ENCODE results near the gene KCNQ4.

Gene KCNQ4

DNA sequence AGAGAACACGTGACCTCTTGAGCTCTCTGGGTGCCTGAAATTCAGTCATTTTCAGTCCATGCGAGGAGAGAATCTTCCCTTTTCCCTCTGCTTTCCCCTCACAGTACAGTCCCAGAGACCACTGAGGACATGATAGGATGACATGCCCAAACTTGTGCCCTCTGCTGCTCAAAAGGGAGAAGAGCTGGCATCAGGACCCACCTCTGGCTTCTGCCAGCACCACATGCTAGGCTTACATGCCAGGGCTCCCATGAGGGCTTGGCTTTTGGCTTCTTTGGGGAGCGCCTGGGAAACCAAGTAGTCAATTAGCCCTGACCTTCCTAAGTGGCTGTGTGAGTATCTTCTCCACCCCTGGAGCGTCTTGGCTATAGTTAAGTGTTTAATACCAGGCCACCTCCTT is 13.8 kb upstream of the KCNQ4 start:
- DNase-seq (ENCODE audit: low read depth), result no peak
- no peak overlapping the region for H3K4me3 ChIP-seq (ENCODE audit: low read length)
- TF ChIP-seq, protein P1, sequence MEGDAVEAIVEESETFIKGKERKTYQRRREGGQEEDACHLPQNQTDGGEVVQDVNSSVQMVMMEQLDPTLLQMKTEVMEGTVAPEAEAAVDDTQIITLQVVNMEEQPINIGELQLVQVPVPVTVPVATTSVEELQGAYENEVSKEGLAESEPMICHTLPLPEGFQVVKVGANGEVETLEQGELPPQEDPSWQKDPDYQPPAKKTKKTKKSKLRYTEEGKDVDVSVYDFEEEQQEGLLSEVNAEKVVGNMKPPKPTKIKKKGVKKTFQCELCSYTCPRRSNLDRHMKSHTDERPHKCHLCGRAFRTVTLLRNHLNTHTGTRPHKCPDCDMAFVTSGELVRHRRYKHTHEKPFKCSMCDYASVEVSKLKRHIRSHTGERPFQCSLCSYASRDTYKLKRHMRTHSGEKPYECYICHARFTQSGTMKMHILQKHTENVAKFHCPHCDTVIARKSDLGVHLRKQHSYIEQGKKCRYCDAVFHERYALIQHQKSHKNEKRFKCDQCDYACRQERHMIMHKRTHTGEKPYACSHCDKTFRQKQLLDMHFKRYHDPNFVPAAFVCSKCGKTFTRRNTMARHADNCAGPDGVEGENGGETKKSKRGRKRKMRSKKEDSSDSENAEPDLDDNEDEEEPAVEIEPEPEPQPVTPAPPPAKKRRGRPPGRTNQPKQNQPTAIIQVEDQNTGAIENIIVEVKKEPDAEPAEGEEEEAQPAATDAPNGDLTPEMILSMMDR (conservative IDR thresholded peaks at IDR 0.05; ENCODE audit: low read depth, low read length), result peak; percentile 26

DNA sequence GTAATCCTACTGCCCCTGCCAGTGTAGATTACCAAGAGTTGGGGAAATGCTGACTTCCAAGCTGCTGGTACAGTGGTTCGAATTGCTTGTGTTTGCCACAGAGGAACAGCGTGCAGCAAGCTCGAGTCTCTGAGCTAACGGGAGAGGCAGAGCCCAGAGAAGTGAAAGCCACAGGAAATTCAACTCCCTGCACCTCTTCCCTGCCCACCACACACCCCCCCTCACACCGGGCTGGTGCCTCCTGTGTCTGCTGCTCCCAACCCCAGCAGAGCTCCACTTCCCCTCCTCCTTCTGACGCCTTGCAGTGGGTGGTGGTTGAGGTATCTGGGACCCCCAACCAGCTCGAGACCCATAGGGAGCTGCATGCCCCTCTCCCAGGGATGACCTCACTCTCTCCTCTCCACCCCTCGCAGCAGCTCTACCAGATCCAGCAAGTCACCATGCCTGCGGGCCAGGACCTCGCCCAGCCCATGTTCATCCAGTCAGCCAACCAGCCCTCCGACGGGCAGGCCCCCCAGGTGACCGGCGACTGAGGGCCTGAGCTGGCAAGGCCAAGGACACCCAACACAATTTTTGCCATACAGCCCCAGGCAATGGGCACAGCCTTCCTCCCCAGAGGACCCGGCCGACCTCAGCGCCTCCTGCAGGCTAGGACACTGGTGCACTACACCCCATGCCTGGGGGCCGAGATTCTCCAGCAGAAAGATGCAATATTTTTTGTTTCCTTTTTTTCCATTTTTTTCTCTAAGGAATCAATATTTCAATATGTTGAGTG is 13.1 kb upstream of the KCNQ4 start:
- DNase-seq (ENCODE audit: low read depth), result no peak
- TF ChIP-seq, protein P1 (conservative IDR thresholded peaks at IDR 0.05; ENCODE audit: low read depth, low read length), result no peak
- H3K4me3 ChIP-seq (ENCODE audit: low read length), result no peak overlapping the region

DNA sequence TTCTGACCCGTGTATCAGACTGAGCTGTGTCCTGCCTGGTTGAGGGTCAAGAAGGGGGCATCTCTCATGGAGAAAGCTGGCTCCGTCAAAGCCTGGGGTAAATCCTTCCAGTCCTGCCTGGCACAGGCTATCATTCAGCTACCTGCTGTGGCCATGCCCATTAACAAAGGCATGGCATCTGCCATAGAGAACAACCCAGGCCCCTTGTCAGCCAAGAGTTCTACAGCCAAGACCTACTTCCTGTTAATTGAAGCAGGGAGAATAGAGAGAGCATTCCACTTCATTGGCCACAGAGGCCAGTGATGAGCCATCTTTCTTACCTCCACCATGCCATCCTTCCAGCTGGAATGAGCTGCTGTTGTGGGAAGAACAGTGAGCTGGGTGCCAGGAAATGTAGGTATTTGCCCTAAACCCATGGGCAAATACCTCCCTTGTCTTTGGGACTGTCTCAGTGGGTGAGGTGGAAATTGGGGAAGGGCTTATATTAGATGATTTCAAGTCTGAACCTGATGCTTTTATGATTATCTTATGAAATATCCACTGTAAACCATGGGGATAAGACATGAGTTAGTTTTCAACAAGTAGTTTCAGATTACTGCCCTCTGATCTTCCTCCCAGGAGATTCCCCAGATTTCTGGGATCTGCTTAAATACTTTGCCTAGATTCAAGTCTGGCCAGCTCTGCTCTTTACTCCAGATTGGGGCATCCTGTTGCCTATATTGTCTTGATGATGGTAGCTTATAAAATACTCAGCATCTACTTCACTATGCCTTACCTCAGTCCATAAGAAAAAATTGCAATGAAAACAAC is 11.2 kb upstream of the KCNQ4 start:
- no peak for DNase-seq (ENCODE audit: low read depth)
- no peak overlapping the region for H3K4me3 ChIP-seq (ENCODE audit: low read length)
- TF ChIP-seq, protein P1 (conservative IDR thresholded peaks at IDR 0.05; ENCODE audit: low read depth, low read length), result no peak

DNA sequence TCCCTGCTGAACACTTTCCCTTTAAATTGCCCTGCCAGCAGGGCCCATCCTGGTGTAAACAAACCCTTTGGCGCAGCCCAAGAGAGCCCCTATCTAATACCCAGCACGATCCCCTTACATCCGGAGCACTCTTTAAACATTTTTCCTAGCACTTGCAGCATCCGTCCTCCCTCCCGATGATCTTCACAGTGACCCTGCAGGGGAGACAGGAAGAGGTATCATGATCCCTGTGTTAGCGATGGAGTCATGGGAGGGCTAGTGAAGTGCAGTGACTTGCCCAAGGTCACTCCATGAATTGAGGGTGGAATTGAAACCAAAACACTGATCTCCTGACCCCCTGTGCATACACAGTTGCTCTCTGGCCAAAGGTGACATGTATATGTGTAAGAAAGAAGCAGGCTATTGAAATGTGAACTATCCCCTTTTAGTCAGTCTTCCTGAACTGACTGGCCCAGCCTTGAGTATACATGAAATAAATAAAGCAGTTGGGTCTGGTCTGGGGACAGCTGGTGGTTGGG is 9.8 kb upstream of the KCNQ4 start:
- no peak for DNase-seq (ENCODE audit: low read depth)
- TF ChIP-seq, protein P1 (conservative IDR thresholded peaks at IDR 0.05; ENCODE audit: low read depth, low read length), result no peak
- no peak overlapping the region for H3K4me3 ChIP-seq (ENCODE audit: low read length)

DNA sequence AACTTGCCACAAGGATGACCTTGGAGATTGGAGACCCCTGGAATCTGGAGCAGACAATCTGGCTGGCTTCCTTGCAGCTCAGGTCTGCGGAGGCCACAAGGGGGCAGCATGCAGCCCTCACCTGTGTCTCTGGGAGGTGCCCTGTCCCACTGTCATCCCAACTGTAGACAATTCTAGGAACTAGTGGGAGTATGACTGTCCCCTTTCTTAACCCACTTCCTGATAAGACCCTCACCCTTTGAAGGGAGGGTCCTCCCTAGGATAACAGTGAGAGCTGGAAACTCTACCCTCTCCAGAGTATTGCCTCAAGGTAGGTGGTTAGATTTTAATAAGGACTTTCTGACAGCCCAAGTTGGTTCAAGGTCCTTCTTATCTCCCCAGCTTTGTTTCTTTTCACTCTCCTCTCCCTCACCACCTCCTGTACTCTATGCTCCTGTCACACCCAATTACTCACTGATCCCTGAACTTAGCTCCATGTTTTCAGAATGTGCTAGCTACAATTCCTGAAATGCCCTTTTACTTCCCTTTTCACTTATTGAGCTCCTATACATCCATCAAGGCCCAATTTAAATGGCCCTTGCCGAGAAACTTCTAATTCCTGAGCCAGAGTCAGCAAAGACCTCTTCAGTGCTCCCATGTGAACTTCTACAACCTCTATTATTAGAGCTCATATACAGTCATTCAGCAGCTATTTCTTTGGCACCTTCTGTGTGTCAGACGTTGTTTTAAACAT is 9.2 kb upstream of the KCNQ4 start:
- no peak overlapping the region for H3K4me3 ChIP-seq (ENCODE audit: low read length)
- no peak for DNase-seq (ENCODE audit: low read depth)
- TF ChIP-seq, protein P1 (conservative IDR thresholded peaks at IDR 0.05; ENCODE audit: low read depth, low read length), result peak; percentile 94

DNA sequence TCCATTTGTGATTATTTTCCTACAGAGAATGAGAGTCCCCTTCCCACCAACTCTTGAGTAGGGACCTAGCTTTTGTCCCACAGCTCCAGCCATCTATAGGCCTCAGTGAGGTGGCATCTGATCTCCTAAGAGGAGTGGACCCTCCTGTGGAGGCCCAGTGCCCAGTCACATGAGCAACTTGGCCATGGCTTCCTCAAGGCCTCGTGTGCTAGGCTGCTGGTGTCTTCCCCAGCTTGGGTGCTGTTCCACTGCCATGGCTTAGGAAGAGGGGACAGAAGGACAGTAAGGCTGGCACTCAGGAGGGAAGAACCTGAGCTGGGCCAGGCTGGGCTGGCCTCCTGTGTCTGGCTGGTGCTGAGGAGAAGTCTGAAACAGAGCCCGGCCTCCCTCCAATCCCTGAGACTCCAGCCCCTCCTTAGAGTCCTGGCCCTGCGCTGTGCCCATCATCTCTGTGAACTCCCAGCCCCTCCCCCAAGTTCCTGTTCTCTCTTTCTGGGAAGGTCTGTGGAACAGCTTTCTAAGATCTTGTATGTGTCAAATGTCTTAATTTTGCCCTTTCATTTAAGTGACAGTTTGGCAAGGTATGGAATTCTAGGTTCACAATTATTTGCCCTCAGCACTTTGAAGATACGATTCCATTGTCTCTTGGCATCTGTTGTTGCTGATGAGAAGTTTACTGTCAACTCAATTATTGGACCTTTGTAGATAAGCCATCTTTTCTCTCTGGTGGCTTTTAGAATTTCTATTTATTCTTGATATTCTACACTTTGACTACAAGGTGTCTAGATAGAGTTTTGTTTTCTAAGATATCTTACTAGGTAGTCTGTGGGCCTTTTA is 7.1 kb upstream of the KCNQ4 start:
- no peak overlapping the region for H3K4me3 ChIP-seq (ENCODE audit: low read length)
- TF ChIP-seq, protein P1 (conservative IDR thresholded peaks at IDR 0.05; ENCODE audit: low read depth, low read length), result no peak
- DNase-seq (ENCODE audit: low read depth), result no peak

Data from retinal pigment epithelial cell (primary cell).